Naive thymus-derived CD4-positive, alpha-beta T cell (primary cell): ENCODE results near the gene MIB1. TPM values are rescaled to one million over a fixed set of nuclear protein-coding genes. Genes with fewer than 3 reads are reported as not detected.
A peak's percentile ranks its signal among the peaks of the same experiment; 100 is the strongest.
"Not testable (repeated sequence)": the region's sequence is repeated elsewhere in the genome, so short reads cannot be mapped to it uniquely, and the experiment has no call there.

Source experiments
- ATAC-seq: fragments of 150-1000 bp; cut with Tn5 transposase; 2 replicates; pipeline ENCODE4 v1.10.0; 2021; ENCODE audit warnings: mild to moderate bottlenecking, moderate library complexity
- CTCF ChIA-PET: fragments of 350-600 bp; sonication (Branson Sonifier 250); formaldehyde crosslinking; loops from one replicate; lab custom pipeline; 2021; ENCODE audit warnings: antibody characterized with exemption; lab: Charles Lee
- POLR2A ChIA-PET: fragments of 350-600 bp; sonication (Branson Sonifier 250); formaldehyde crosslinking; loops from one replicate; lab custom pipeline; 2021; ENCODE audit warnings: antibody characterized with exemption, inconsistent platforms; lab: Charles Lee
- DNase-seq, 9 donors: peaks; one replicate each; pipeline versions ENCODE4 v3.0.0 to v3.0.0-alpha.2; 2020 to 2022; ENCODE audit warnings: mixed read lengths in 1 of 9
- H3K27ac ChIP-seq: one replicate; pipeline ENCODE4 v1.7.0; 2013; ENCODE audit warnings: mild to moderate bottlenecking, low read depth, low read length, moderate library complexity
- H3K27me3 ChIP-seq, 2 donors: one replicate each; pipeline ENCODE4 v1.7.0; 2013; ENCODE audit warnings: low read length in 2 of 2, mild to moderate bottlenecking in 2 of 2, moderate library complexity in 2 of 2; ENCODE audit not compliant: control insufficient read depth in 2 of 2, insufficient read depth in 2 of 2
- H3K36me3 ChIP-seq, 3 experiments: 1 replicate in 2 of 3; 2 replicates in 1 of 3; pipeline ENCODE4 v1.7.0; 2013; ENCODE audit warnings: low read length in 3 of 3, mild to moderate bottlenecking in 3 of 3, moderate library complexity in 1 of 3; ENCODE audit not compliant: insufficient read depth in 3 of 3, control insufficient read depth in 2 of 3
- H3K4me1 ChIP-seq, 2 donors: one replicate each; pipeline ENCODE4 v1.7.0; 2013; ENCODE audit warnings: low read length in 2 of 2, mild to moderate bottlenecking in 2 of 2, moderate library complexity in 1 of 2; ENCODE audit not compliant: control insufficient read depth in 2 of 2, insufficient read depth in 2 of 2
- H3K4me3 ChIP-seq: 2 replicates; pipeline ENCODE4 v1.7.0; 2013; ENCODE audit warnings: mild to moderate bottlenecking, low read length
- H3K9me3 ChIP-seq, 3 experiments: 1 replicate in 2 of 3; 2 replicates in 1 of 3; pipeline ENCODE4 v1.7.0; 2013; ENCODE audit warnings: low read length in 3 of 3; ENCODE audit not compliant: control insufficient read depth in 2 of 3
- H3K27ac Mint-ChIP-seq, 9 donors: one replicate each; pipeline ENCODE4 v1.8.0; 2020 to 2022; ENCODE audit warnings: mixed read lengths in 9 of 9, mild to moderate bottlenecking in 8 of 9, moderate library complexity in 5 of 9, inconsistent platforms in 2 of 9
- H3K27me3 Mint-ChIP-seq, 5 donors: one replicate each; pipeline ENCODE4 v1.8.0; 2021 to 2022; ENCODE audit warnings: mixed read lengths in 5 of 5, mild to moderate bottlenecking in 1 of 5
- H3K36me3 Mint-ChIP-seq, 5 donors: one replicate each; pipeline ENCODE4 v1.8.0; 2020 to 2022; ENCODE audit warnings: mixed read lengths in 5 of 5, mild to moderate bottlenecking in 3 of 5, inconsistent platforms in 1 of 5
- H3K4me1 Mint-ChIP-seq, 7 donors: one replicate each; pipeline ENCODE4 v1.8.0; 2020 to 2022; ENCODE audit warnings: mixed read lengths in 7 of 7, mild to moderate bottlenecking in 3 of 7, inconsistent platforms in 1 of 7
- H3K4me3 Mint-ChIP-seq, 10 donors: one replicate each; pipeline ENCODE4 v1.8.0; 2020 to 2022; ENCODE audit warnings: mild to moderate bottlenecking in 10 of 10, mixed read lengths in 10 of 10, moderate library complexity in 6 of 10, inconsistent platforms in 2 of 10
- H3K9me3 Mint-ChIP-seq, 11 donors: one replicate each; pipeline ENCODE4 v1.8.0; 2020 to 2022; ENCODE audit warnings: mixed read lengths in 11 of 11, mild to moderate bottlenecking in 4 of 11, inconsistent platforms in 1 of 11, moderate library complexity in 1 of 11
- intact Hi-C, 2 donors: fragments of 100-400 bp; cut with micrococcal nuclease; formaldehyde crosslinking; loops; one replicate each; pipeline ENCODE4 v1.15.1; 2023
- polyA plus RNA-seq, 2 donors: library from polyadenylated mRNA; unstranded; fragments of 300-500 nt; fragmentation: Illumina TruSeq; gene quantifications; one replicate each; pipeline ENCODE4 v1.2.3, GENCODE V29; 2021
- total RNA-seq, 6 experiments: library from RNA in 5 of 6; stranded (reverse) in 5 of 6; gene quantifications; 1 replicate in 5 of 6; 2 replicates in 1 of 6; pipeline ENCODE4 v1.2.3 and lab custom pipeline; 2021 to 2026

Gene MIB1
- total and polyA plus RNA-seq, 7 experiments from 2014 or later = 3.9 to 35.2 (median 19.1) TPM

- intact Hi-C loops = no loop called here
- Mint-ChIP-seq H3K4me1 (peaks cover 0 to 33% (median 18%) of the 10 kb centered on the region in 7 donors), H3K27ac (peak overlapping the region in 1 of 9 donors; percentile 9)
These were observed 23.5 kb downstream of the MIB1 start for GRCh38 chr18:21763846-21764646.

GRCh38 chr18:21769206-21769605 is 28.6 kb downstream of the MIB1 start:
- no peak overlapping the region for H3K4me3 ChIP-seq
- CTCF ChIA-PET = no interaction called here
- H3K36me3 ChIP-seq = peaks cover 4 to 23% (median 7%) of the 10 kb centered on the region in 3 experiments
- intact Hi-C loops = no loop called here
- POLR2A ChIA-PET = no interaction called here
- H3K36me3 Mint-ChIP-seq = peaks cover 9 to 53% (median 39%) of the 10 kb centered on the region in 5 donors
- no peaks in the 10 kb centered on the region for H3K27me3 ChIP-seq
- peak overlapping the region in 1 of 9 donors; percentile 28 for H3K27ac Mint-ChIP-seq
- no peak overlapping the region for H3K27ac ChIP-seq
- no peaks in the 10 kb centered on the region for H3K4me1 ChIP-seq
- H3K27me3 Mint-ChIP-seq = no peaks in the 10 kb centered on the region
- peaks cover 0 to 3% (median 0%) of the 10 kb centered on the region in 11 donors for H3K9me3 Mint-ChIP-seq
- ATAC-seq = no peak
- no peaks in the 10 kb centered on the region for H3K9me3 ChIP-seq
- H3K4me3 Mint-ChIP-seq = no peak overlapping the region
- H3K4me1 Mint-ChIP-seq = peaks cover 0 to 2% (median 0%) of the 10 kb centered on the region in 7 donors
- no peak for DNase-seq

More at GRCh38 chr18:21763846-21764646, 23.5 kb downstream of the MIB1 start:
- no peak for DNase-seq
- POLR2A ChIA-PET = interaction anchor here (0.5 kb wide), 1 partner anchor 15 kb away, joined by 5 read pairs; no protein-coding TSS in a partner anchor
- Histone ChIP-seq H3K4me1 (peaks cover 0 to 3% of the 10 kb centered on the region in 2 donors), H3K27ac (no peak overlapping the region), H3K4me3 (no peak overlapping the region), H3K36me3 (peaks cover 4 to 19% (median 7%) of the 10 kb centered on the region in 3 experiments), H3K9me3 (no peaks in the 10 kb centered on the region), H3K27me3 (no peaks in the 10 kb centered on the region)
- CTCF ChIA-PET = no interaction called here
- no peaks in the 10 kb centered on the region for H3K27me3 Mint-ChIP-seq
- H3K4me3 Mint-ChIP-seq = no peak overlapping the region
- peaks cover 0 to 3% (median 0%) of the 10 kb centered on the region in 11 donors for H3K9me3 Mint-ChIP-seq
- ATAC-seq = no peak
- H3K36me3 Mint-ChIP-seq = peaks cover 9 to 33% (median 26%) of the 10 kb centered on the region in 5 donors

- Histone ChIP-seq H3K36me3 (peaks cover 0 to 5% (median under 1%) of the 10 kb centered on the region in 3 experiments), H3K9me3 (no peaks in the 10 kb centered on the region)
- CTCF ChIA-PET = no interaction called here
These were observed 34.1 kb downstream of the MIB1 start for GRCh38 chr18:21774722-21775121.

GRCh38 chr18:21777814-21778213 is 37.2 kb downstream of the MIB1 start:
- Histone ChIP-seq H3K4me3 (no peak overlapping the region), H3K36me3 (peaks cover 0 to 16% (median 5%) of the 10 kb centered on the region in 3 experiments), H3K4me1 (no peaks in the 10 kb centered on the region), H3K27ac (no peak overlapping the region), H3K9me3 (no peaks in the 10 kb centered on the region), H3K27me3 (no peaks in the 10 kb centered on the region)
- no peaks in the 10 kb centered on the region for H3K27me3 Mint-ChIP-seq
- peak overlapping the region in 1 of 9 donors; percentile 16 for H3K27ac Mint-ChIP-seq
- H3K4me3 Mint-ChIP-seq = no peak overlapping the region
- intact Hi-C loops = no loop called here
- H3K4me1 Mint-ChIP-seq = peaks cover 0 to 2% (median 0%) of the 10 kb centered on the region in 7 donors
- H3K9me3 Mint-ChIP-seq = no peaks in the 10 kb centered on the region
- ATAC-seq (no peak), DNase-seq (no peak)
- H3K36me3 Mint-ChIP-seq = peaks cover 10 to 61% (median 32%) of the 10 kb centered on the region in 5 donors
- ChIA-PET CTCF (no interaction called here), POLR2A (no interaction called here)

More at GRCh38 chr18:21774722-21775121, 34.1 kb downstream of the MIB1 start:
- H3K27ac Mint-ChIP-seq = no peak overlapping the region
- ATAC-seq (no peak), DNase-seq (no peak)
- no peaks in the 10 kb centered on the region for H3K4me1 Mint-ChIP-seq
- Histone ChIP-seq H3K27ac (no peak overlapping the region), H3K27me3 (no peaks in the 10 kb centered on the region), H3K4me3 (no peak overlapping the region), H3K4me1 (no peaks in the 10 kb centered on the region)
- intact Hi-C loops = no loop called here
- no peak overlapping the region for H3K4me3 Mint-ChIP-seq
- peaks cover 4 to 40% (median 14%) of the 10 kb centered on the region in 5 donors for H3K36me3 Mint-ChIP-seq
- POLR2A ChIA-PET = no interaction called here
- no peaks in the 10 kb centered on the region for H3K9me3 Mint-ChIP-seq
- no peaks in the 10 kb centered on the region for H3K27me3 Mint-ChIP-seq

GRCh38 chr18:21786526-21786925 is 45.9 kb downstream of the MIB1 start:
- H3K36me3 Mint-ChIP-seq = peaks cover 19 to 85% (median 68%) of the 10 kb centered on the region in 5 donors
- CTCF ChIA-PET = no interaction called here

GRCh38 chr18:21796089-21796488 is 55.5 kb downstream of the MIB1 start:
- H3K9me3 Mint-ChIP-seq, ATAC-seq, H3K27me3 ChIP-seq, H3K9me3 ChIP-seq, H3K27ac ChIP-seq, H3K27me3 Mint-ChIP-seq, CTCF ChIA-PET, H3K4me3 Mint-ChIP-seq, H3K4me3 ChIP-seq, DNase-seq, intact Hi-C loops, POLR2A ChIA-PET, H3K36me3 ChIP-seq, H3K4me1 ChIP-seq: not testable (repeated sequence)
- peaks cover 0 to 14% (median 1%) of the 10 kb centered on the region in 7 donors for H3K4me1 Mint-ChIP-seq
- H3K36me3 Mint-ChIP-seq = peaks cover 6 to 33% (median 27%) of the 10 kb centered on the region in 5 donors
- H3K27ac Mint-ChIP-seq = peak overlapping the region in 1 of 9 donors; percentile 48

More at GRCh38 chr18:21786526-21786925, 45.9 kb downstream of the MIB1 start:
- peaks cover 0 to 5% (median 0%) of the 10 kb centered on the region in 7 donors for H3K4me1 Mint-ChIP-seq
- DNase-seq (no peak), ATAC-seq (no peak)
- POLR2A ChIA-PET = interaction anchor here (0.8 kb wide), 1 partner anchor 13 kb away, joined by 3 read pairs; no protein-coding TSS in a partner anchor
- no peaks in the 10 kb centered on the region for H3K4me1 ChIP-seq
- peaks cover 5 to 34% (median 13%) of the 10 kb centered on the region in 3 experiments for H3K36me3 ChIP-seq
- intact Hi-C loops = no loop called here
- H3K27me3 Mint-ChIP-seq = no peaks in the 10 kb centered on the region
- peaks cover 7 to 36% (median 19%) of the 10 kb centered on the region in 11 donors for H3K9me3 Mint-ChIP-seq
- H3K9me3 ChIP-seq = peaks cover 0 to 8% (median 0%) of the 10 kb centered on the region in 3 experiments
- no peak overlapping the region for H3K4me3 Mint-ChIP-seq
- H3K27ac Mint-ChIP-seq = no peak overlapping the region
- H3K27me3 ChIP-seq = no peaks in the 10 kb centered on the region
- H3K27ac ChIP-seq = no peak overlapping the region
- H3K4me3 ChIP-seq = no peak overlapping the region
